SU-DHL-6 (cell line): ENCODE results near the gene C3orf38.

Experiments
- H2AFZ ChIP-seq: fragments of 200-600 bp; sonication (generic); 2 replicates; pipeline ENCODE4 v1.6.1; 2014; ENCODE audit warnings: low read depth, mild to moderate bottlenecking, moderate library complexity, mixed read lengths, antibody characterized with exemption, low read length; ENCODE audit not compliant: severe bottlenecking
- H3F3A ChIP-seq: fragments of 200-600 bp; shearing (Covaris generic); 2 replicates; pipeline ENCODE4 v1.6.0; 2016; ENCODE audit warnings: antibody characterized with exemption, mild to moderate bottlenecking; ENCODE audit not compliant: insufficient read depth
- H3K27ac ChIP-seq: fragments of 200-600 bp; sonication (generic); 2 replicates; pipeline ENCODE4 v1.5.1; 2016; ENCODE audit warnings: low read depth, mild to moderate bottlenecking, low read length, moderate library complexity, mixed read lengths
- H3K27me3 ChIP-seq: fragments of 200-600 bp; sonication (generic), shearing (Covaris generic); 2 replicates; pipeline ENCODE4 v1.6.0; 2014; ENCODE audit warnings: mild to moderate bottlenecking, low read length
- H3K36me3 ChIP-seq: fragments of 200-600 bp; sonication (generic); 2 replicates; pipeline ENCODE4 v1.6.1; 2014; ENCODE audit warnings: mild to moderate bottlenecking, low read length, mixed read lengths
- H3K4me2 ChIP-seq: fragments of 300-600, 200-600 bp; shearing (Covaris generic), sonication (generic); 2 replicates; pipeline ENCODE4 v1.6.0; 2014; ENCODE audit warnings: low read length, low read depth, mild to moderate bottlenecking; ENCODE audit not compliant: poor library complexity, severe bottlenecking
- H3K4me3 ChIP-seq: fragments of 200-600 bp; sonication (generic); 2 replicates; pipeline ENCODE4 v1.5.1; 2014; ENCODE audit warnings: antibody characterized with exemption, low read length, mild to moderate bottlenecking, mixed read lengths; ENCODE audit not compliant: insufficient read depth, poor library complexity, severe bottlenecking
- H3K79me2 ChIP-seq: fragments of 200-600 bp; sonication (generic); 2 replicates; pipeline ENCODE4 v1.6.1; 2014; ENCODE audit warnings: mild to moderate bottlenecking, low read length, moderate library complexity; ENCODE audit not compliant: insufficient read depth
- H3K9ac ChIP-seq: fragments of 200-600 bp; sonication (generic); 2 replicates; pipeline ENCODE4 v1.7.0; 2014; ENCODE audit warnings: mild to moderate bottlenecking, low read length
- H3K9me2 ChIP-seq: fragments of 200-600 bp; sonication (generic); replicated peaks from 2 replicates; pipeline ENCODE4 v1.6.1; 2014; ENCODE audit warnings: low read length; ENCODE audit not compliant: insufficient read depth
- H3K9me3 ChIP-seq: fragments of 200-600 bp; sonication (generic); 2 replicates; pipeline ENCODE4 v1.6.1; 2014; ENCODE audit warnings: low read length, mixed read lengths; ENCODE audit not compliant: insufficient read depth
- H4K20me1 ChIP-seq: fragments of 200-600 bp; sonication (generic); 2 replicates; pipeline ENCODE4 v1.6.1; 2014; ENCODE audit warnings: low read depth, mild to moderate bottlenecking, antibody characterized with exemption, low read length, moderate library complexity, mixed read lengths
- EZH2phosphoT487 ChIP-seq: fragments of 200-600 bp; sonication (generic), shearing (Covaris generic); conservative IDR thresholded peaks from 2 replicates; pipeline ENCODE4 v1.6.1; 2018; ENCODE audit warnings: mild to moderate bottlenecking, antibody characterized with exemption, low read length, moderate library complexity, mixed read lengths
- TF ChIP-seq, protein P1 (sequence below): fragments of 200-600 bp; sonication (generic); IDR thresholded peaks from one replicate; pipeline ENCODE4 v1.5.1; 2017; ENCODE audit warnings: antibody characterized with exemption, mild to moderate bottlenecking, low read length, moderate library complexity; ENCODE audit not compliant: insufficient read depth, poor library complexity, severe bottlenecking

Gene C3orf38

DNA sequence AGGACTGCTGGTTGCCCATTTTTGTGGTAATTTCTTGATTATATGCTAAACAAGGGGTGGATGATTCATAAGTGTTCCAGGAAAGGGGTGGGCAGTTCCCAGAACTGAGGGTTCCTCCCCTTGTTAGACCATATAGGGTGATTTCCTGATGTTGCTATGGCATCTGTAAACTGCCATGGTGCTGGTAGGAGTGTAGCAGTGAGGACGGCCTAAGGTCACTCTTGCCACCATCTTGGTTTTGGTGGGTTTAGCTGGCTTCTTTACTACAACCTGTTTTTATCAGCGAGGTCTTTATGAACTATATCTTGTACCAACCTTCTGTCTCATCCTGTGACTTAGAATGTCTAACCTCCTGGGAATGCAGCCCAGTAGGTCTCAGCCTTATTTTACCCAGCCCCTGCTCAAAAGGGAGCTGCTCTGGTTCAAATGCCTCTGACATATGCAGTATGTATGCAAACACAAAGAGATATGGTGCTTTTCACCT, 46.2 kb downstream of the C3orf38 start:
- Histone ChIP-seq H3K9me2 (no peaks in the 10 kb centered on the region), H3K27ac (no peak overlapping the region), H3K9me3 (no peaks in the 10 kb centered on the region), H2AFZ (no peak overlapping the region), H3K9ac (no peak overlapping the region), H3K79me2 (no peaks in the 10 kb centered on the region), H3K27me3 (no peaks in the 10 kb centered on the region), H3K4me3 (no peak overlapping the region), H4K20me1 (no peaks in the 10 kb centered on the region), H3K4me2 (no peak overlapping the region), H3K36me3 (no peaks in the 10 kb centered on the region), H3F3A (no peaks in the 10 kb centered on the region)
- TF ChIP-seq, protein P1, sequence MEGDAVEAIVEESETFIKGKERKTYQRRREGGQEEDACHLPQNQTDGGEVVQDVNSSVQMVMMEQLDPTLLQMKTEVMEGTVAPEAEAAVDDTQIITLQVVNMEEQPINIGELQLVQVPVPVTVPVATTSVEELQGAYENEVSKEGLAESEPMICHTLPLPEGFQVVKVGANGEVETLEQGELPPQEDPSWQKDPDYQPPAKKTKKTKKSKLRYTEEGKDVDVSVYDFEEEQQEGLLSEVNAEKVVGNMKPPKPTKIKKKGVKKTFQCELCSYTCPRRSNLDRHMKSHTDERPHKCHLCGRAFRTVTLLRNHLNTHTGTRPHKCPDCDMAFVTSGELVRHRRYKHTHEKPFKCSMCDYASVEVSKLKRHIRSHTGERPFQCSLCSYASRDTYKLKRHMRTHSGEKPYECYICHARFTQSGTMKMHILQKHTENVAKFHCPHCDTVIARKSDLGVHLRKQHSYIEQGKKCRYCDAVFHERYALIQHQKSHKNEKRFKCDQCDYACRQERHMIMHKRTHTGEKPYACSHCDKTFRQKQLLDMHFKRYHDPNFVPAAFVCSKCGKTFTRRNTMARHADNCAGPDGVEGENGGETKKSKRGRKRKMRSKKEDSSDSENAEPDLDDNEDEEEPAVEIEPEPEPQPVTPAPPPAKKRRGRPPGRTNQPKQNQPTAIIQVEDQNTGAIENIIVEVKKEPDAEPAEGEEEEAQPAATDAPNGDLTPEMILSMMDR = no peak
- no peak for TF ChIP-seq EZH2phosphoT487

GRCh38 chr3:88198121-88198520, 48.4 kb downstream of the C3orf38 start:
- Histone ChIP-seq H3K4me2 (no peak overlapping the region), H3K9ac (no peak overlapping the region), H3K27me3 (no peaks in the 10 kb centered on the region), H3K79me2 (no peaks in the 10 kb centered on the region), H3K36me3 (no peaks in the 10 kb centered on the region), H3K4me3 (no peak overlapping the region), H3K9me3 (no peaks in the 10 kb centered on the region), H3F3A (no peaks in the 10 kb centered on the region), H3K9me2 (no peaks in the 10 kb centered on the region), H3K27ac (no peak overlapping the region), H4K20me1 (no peaks in the 10 kb centered on the region), H2AFZ (no peak overlapping the region)
- TF ChIP-seq EZH2phosphoT487 = no peak
- TF ChIP-seq, protein P1 = no peak

DNA sequence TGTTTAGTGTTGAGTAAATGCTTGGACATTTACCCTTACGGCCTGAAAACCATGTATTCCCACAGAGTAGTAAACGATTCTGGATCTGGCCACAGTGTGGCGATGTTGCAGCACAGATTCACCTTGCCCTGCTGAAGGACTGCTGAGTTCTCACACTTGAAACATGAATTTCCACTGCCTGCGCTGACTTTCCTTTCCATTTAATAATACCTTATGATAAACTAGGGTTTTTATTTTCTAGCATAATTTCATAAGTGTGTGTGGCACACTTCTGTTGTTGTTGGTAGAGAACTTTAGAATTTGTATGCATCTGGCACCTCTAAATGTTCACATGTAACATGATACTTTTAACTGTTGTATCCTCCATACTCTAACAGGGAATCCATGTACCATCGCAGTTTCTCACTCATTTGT, 53.9 kb downstream of the C3orf38 start:
- no peaks in the 10 kb centered on the region for H3K27me3 ChIP-seq
- H3K27ac ChIP-seq = no peak overlapping the region
- H2AFZ ChIP-seq = no peak overlapping the region
- H3K9ac ChIP-seq = no peak overlapping the region
- no peaks in the 10 kb centered on the region for H4K20me1 ChIP-seq
- H3K36me3 ChIP-seq = no peaks in the 10 kb centered on the region
- H3K9me2 ChIP-seq = no peaks in the 10 kb centered on the region
- H3K9me3 ChIP-seq = no peaks in the 10 kb centered on the region
- H3F3A ChIP-seq = no peaks in the 10 kb centered on the region
- no peaks in the 10 kb centered on the region for H3K79me2 ChIP-seq
- H3K4me2 ChIP-seq = no peak overlapping the region
- no peak overlapping the region for H3K4me3 ChIP-seq
- no peak for TF ChIP-seq EZH2phosphoT487
- TF ChIP-seq, protein P1 = peak; percentile 49
